Skin of body (tissue), 2 donors: ENCODE data around the gene ELL. TPM values are rescaled to one million over a fixed set of nuclear protein-coding genes. Genes with fewer than 3 reads are reported as not detected.
"Not testable (repeated sequence)": the region's sequence is repeated elsewhere in the genome, so short reads cannot be mapped to it uniquely, and the experiment has no call there.

Experiments
- DNase-seq: peaks from one replicate; lab custom pipeline; 2025; lab: John Stamatoyannopoulos, UW
- total RNA-seq: library from RNA; depleted of rRNA; stranded (reverse); fragments of >200 nt; gene quantifications from one replicate; pipeline ENCODE4 v1.2.3, GENCODE V29; 2014

Gene ELL
- total RNA-seq, 1 donor from 2014 or later = 13.0 TPM

- DNase-seq = no peak
Observed at GRCh38 chr19:18424122-18424889, 97.6 kb downstream of the ELL start.

- no peak for DNase-seq
Observed at GRCh38 chr19:18423258-18424020, 98.4 kb downstream of the ELL start.

- DNase-seq = no peak
Observed at GRCh38 chr19:18422530-18423191, 99.2 kb downstream of the ELL start.

GRCh38 chr19:18421371-18421959 is 100.4 kb downstream of the ELL start:
- DNase-seq = no peak

- DNase-seq = no peak
Observed at GRCh38 chr19:18420930-18421329, 100.9 kb downstream of the ELL start.

GRCh38 chr19:18419699-18420460 is 102.0 kb downstream of the ELL start:
- DNase-seq = no peak

GRCh38 chr19:18419195-18419698 is 102.6 kb downstream of the ELL start, which contains the start of gene SSBP4:
SSBP4 (plus strand) TSS chr19:18419398; CDS start chr19:18419649, 251 bp downstream.
- DNase-seq = peak; percentile 67

- peak; percentile 67 for DNase-seq
Observed at GRCh38 chr19:18418483-18419194, 103.2 kb downstream of the ELL start.

GRCh38 chr19:18418029-18418482 is 103.8 kb downstream of the ELL start:
- DNase-seq = peak; percentile 70

GRCh38 chr19:18417250-18418028 is 104.4 kb downstream of the ELL start:
- peak; percentile 88 for DNase-seq

GRCh38 chr19:18416778-18417249 is 105.1 kb downstream of the ELL start:
- DNase-seq = peak; percentile 94

- DNase-seq = peak; percentile 93
Observed at GRCh38 chr19:18415178-18415867, 106.5 kb downstream of the ELL start.

GRCh38 chr19:18414504-18415177 is 107.2 kb downstream of the ELL start:
- DNase-seq = no peak

- DNase-seq = no peak
Observed at GRCh38 chr19:18412610-18413239, 109.1 kb downstream of the ELL start.

GRCh38 chr19:18408053-18408476 is 113.8 kb downstream of the ELL start:
- DNase-seq = no peak

- no peak for DNase-seq
Observed at GRCh38 chr19:18406749-18407148, 115.1 kb downstream of the ELL start.

- DNase-seq = not testable (repeated sequence)
Observed at GRCh38 chr19:18405754-18406153, 116.1 kb downstream of the ELL start.
